HCT116 (cell line): ENCODE results near the gene SEC24D.
A peak's percentile ranks its signal among the peaks of the same experiment; 100 is the strongest.

Experiments used
- CEBPB ChIP-seq: IDR thresholded peaks from 2 replicates; pipeline ENCODE4 v1.6.1; 2012; ENCODE audit warnings: low read depth
- CTCF ChIP-seq, 3 experiments: fragments of 200-600 bp in 1 of 3; sonication (generic) in 1 of 3; IDR thresholded peaks in 2 of 3; conservative IDR thresholded peaks in 1 of 3; 2 replicates each; pipeline ENCODE4 v1.5.1; 2012 to 2017; ENCODE audit warnings: low read depth in 2 of 3, low read length in 2 of 3, antibody characterized with exemption in 1 of 3, borderline replicate concordance in 1 of 3, control low read depth in 1 of 3, mild to moderate bottlenecking in 1 of 3, mixed read lengths in 1 of 3, mixed run types in 1 of 3, moderate library complexity in 1 of 3; ENCODE audit not compliant: insufficient read depth in 1 of 3
- EZH2 ChIP-seq: fragments of 200-600 bp; sonication (generic); IDR thresholded peaks from 2 replicates; pipeline ENCODE4 v1.6.1; 2017; ENCODE audit warnings: antibody characterized with exemption, mixed run types
- JUND ChIP-seq: IDR thresholded peaks from 2 replicates; pipeline ENCODE4 v1.6.1; 2012
- MAX ChIP-seq: IDR thresholded peaks from 2 replicates; pipeline ENCODE4 v1.6.1; 2012
- POLR2A ChIP-seq: IDR thresholded peaks from 2 replicates; pipeline ENCODE4 v1.7.0; 2011; ENCODE audit warnings: borderline replicate concordance; ENCODE audit not compliant: insufficient read depth, insufficient read length; ENCODE audit errors: extremely low read depth
- POLR2AphosphoS5 ChIP-seq: IDR thresholded peaks from 2 replicates; pipeline ENCODE4 v1.6.1; 2011; ENCODE audit warnings: mild to moderate bottlenecking, low read depth, low read length, moderate library complexity
- RAD21 ChIP-seq: IDR thresholded peaks from 2 replicates; pipeline ENCODE4 v1.6.1; 2012; ENCODE audit warnings: low read depth, mild to moderate bottlenecking
- SIN3A ChIP-seq: IDR thresholded peaks from 2 replicates; pipeline ENCODE4 v1.6.1; 2012; ENCODE audit warnings: low read depth
- YY1 ChIP-seq: IDR thresholded peaks from 2 replicates; pipeline ENCODE4 v1.6.1; 2011; ENCODE audit warnings: low read length, low read depth, moderate library complexity, mild to moderate bottlenecking; ENCODE audit not compliant: insufficient replicate concordance; ENCODE audit errors: extremely low read depth
- ZBTB33 ChIP-seq: IDR thresholded peaks from 2 replicates; pipeline ENCODE4 v1.6.1; 2011; ENCODE audit warnings: mild to moderate bottlenecking, low read length, moderate library complexity; ENCODE audit not compliant: insufficient replicate concordance; ENCODE audit errors: extremely low read depth
- ZNF274 ChIP-seq: fragments of 200-500 bp; sonication (Bioruptor generic); IDR thresholded peaks from 2 replicates; pipeline ENCODE4 v1.6.1; 2014; ENCODE audit warnings: mild to moderate bottlenecking, low read depth, low read length, inconsistent platforms
- TF ChIP-seq, protein P1 (sequence below): IDR thresholded peaks from 2 replicates; pipeline ENCODE4 v1.6.1; 2012; ENCODE audit warnings: low read depth

DNA sequence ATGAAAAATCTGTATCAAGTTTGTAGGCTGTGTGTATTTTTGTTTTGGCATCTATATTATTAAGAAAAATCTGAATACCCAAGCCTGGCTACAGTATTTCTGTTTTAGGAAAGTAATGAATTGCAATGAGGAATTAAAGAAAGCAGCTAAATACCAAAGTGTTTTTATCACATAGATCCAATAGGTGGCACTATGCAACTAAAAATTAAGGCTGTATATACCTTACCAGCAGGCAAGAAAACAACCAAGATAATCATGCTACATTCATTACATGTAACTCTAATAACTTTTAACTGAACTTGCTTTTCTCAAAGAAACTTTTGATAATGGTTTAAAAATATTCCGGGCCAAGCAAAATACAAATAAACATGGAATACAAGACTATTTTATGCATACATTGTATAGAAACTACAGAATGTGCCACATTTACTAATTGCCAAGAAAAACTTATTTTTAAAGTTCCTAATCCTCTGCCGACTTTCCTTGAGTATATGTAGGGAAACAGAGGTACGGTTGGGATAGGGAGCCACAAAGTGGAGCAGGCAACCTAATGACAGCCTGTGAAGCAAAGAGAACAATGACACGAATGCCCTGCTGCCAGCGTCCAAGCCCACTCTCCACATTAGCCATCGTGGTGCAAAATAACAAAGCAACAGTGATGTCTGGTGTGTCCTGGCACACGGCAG lies 63.7 kb downstream of the SEC24D start:
- TF ChIP-seq CTCF (IDR thresholded peaks at IDR 0.05 in 2 of 3, conservative IDR thresholded peaks at IDR 0.05 in 1 of 3; ENCODE audit: borderline replicate concordance in 1 of 3, insufficient read depth in 1 of 3, low read depth in 2 of 3, low read length in 2 of 3) (peak; percentile 40 to 73 (median 70); a peak in 4 of 6 replicates), POLR2A (no peak), EZH2 (no peak), MAX (no peak), POLR2AphosphoS5 (no peak), YY1 (no peak), CEBPB (no peak), SIN3A (no peak), ZNF274 (no peak), JUND (no peak), RAD21 (peak; percentile 82), ZBTB33 (no peak)
- TF ChIP-seq, protein P1, sequence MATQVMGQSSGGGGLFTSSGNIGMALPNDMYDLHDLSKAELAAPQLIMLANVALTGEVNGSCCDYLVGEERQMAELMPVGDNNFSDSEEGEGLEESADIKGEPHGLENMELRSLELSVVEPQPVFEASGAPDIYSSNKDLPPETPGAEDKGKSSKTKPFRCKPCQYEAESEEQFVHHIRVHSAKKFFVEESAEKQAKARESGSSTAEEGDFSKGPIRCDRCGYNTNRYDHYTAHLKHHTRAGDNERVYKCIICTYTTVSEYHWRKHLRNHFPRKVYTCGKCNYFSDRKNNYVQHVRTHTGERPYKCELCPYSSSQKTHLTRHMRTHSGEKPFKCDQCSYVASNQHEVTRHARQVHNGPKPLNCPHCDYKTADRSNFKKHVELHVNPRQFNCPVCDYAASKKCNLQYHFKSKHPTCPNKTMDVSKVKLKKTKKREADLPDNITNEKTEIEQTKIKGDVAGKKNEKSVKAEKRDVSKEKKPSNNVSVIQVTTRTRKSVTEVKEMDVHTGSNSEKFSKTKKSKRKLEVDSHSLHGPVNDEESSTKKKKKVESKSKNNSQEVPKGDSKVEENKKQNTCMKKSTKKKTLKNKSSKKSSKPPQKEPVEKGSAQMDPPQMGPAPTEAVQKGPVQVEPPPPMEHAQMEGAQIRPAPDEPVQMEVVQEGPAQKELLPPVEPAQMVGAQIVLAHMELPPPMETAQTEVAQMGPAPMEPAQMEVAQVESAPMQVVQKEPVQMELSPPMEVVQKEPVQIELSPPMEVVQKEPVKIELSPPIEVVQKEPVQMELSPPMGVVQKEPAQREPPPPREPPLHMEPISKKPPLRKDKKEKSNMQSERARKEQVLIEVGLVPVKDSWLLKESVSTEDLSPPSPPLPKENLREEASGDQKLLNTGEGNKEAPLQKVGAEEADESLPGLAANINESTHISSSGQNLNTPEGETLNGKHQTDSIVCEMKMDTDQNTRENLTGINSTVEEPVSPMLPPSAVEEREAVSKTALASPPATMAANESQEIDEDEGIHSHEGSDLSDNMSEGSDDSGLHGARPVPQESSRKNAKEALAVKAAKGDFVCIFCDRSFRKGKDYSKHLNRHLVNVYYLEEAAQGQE: no peak
